GM12873 (cell line): ENCODE measurements around the gene KRTCAP2.

ENCODE experiments used
- CTCF ChIP-seq: IDR thresholded peaks from 2 replicates; pipeline ENCODE4 v1.5.1; 2012; ENCODE audit warnings: low read depth, mild to moderate bottlenecking, moderate library complexity, low read length, control low read depth; ENCODE audit not compliant: insufficient read depth; ENCODE audit errors: missing control alignments

KRTCAP2 gene

GRCh38 chr1:155193275-155193990 lies 20.3 kb upstream of the KRTCAP2 start:
- TF ChIP-seq CTCF: peak; percentile 97

- TF ChIP-seq CTCF: no peak
These were observed 19.5 kb upstream of the KRTCAP2 start for GRCh38 chr1:155192346-155193274.

GRCh38 chr1:155191904-155192303 lies 18.8 kb upstream of the KRTCAP2 start:
- no peak for TF ChIP-seq CTCF

GRCh38 chr1:155188268-155188667 lies 15.2 kb upstream of the KRTCAP2 start:
- no peak for TF ChIP-seq CTCF

- no peak for TF ChIP-seq CTCF
These were observed 14.4 kb upstream of the KRTCAP2 start for GRCh38 chr1:155187456-155187891.

GRCh38 chr1:155186794-155187455 lies 13.8 kb upstream of the KRTCAP2 start:
- TF ChIP-seq CTCF: no peak

- TF ChIP-seq CTCF: no peak
These were observed 13.1 kb upstream of the KRTCAP2 start for GRCh38 chr1:155186067-155186793.
